Stimulated activated CD4-positive, alpha-beta T cell treated with anti-CD3 and anti-CD28 coated beads, Interleukin-1b, Interleukin-23, amount 100 ng/mL, for 1 hour (primary cell): Measurements from ENCODE around the gene CATSPER3.
"Not testable (repeated sequence)": the region's sequence is repeated elsewhere in the genome, so short reads cannot be mapped to it uniquely, and the experiment has no call there.

ENCODE experiments used
- DNase-seq, 2 donors: peaks; one replicate each; pipeline ENCODE4 v3.0.0-alpha.2; 2020; ENCODE audit warnings: low read depth in 2 of 2

CATSPER3 gene

DNA sequence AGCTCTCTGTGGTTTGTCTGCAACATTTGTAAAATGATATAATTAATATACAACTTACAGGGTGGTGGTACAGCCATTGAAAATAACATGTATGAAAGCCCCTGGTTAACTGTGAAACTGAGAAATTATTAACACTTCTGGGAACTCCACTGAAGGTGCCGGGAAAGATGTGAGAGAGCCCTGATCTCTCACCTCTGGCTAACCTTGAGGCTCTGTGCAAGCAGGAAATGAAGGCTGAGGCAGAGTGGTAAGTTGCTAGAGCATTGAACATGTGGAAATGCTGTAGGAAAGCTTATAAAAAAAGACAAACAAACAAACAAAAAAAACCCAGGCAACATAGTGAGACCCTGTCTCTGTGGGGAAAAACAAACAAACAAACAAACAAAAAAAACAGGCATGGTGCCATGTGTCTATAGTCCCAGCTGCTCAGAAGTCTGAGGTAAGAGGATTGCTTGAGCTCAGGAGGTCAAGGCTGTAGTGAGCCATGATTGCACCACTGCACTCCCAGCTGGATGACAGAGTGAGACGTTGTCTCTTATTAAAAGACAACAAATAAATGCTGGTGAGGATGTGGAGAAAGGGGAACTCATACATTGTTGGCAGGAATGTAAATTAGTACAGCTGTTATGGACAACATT, 7.5 kb downstream of the CATSPER3 start:
- no peak for DNase-seq

DNA sequence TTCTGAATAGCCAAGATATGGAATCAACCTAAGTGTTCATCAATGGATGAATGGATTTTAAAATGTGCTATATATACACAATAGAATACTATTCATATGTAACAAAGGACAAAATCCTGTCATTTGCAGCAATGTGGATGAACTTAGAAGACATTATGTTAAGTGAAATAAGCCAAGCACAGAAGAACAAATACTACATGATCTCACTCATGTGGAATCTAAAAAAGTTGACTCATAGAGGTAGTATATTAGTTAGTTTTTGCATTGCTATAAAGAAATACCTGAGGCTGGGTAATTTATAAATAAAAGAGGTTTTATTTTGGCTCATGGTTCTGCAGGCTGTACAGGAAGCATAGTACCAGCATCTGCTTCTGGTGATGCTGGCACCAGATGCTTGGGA, 8.1 kb downstream of the CATSPER3 start:
- DNase-seq, result no peak

DNA sequence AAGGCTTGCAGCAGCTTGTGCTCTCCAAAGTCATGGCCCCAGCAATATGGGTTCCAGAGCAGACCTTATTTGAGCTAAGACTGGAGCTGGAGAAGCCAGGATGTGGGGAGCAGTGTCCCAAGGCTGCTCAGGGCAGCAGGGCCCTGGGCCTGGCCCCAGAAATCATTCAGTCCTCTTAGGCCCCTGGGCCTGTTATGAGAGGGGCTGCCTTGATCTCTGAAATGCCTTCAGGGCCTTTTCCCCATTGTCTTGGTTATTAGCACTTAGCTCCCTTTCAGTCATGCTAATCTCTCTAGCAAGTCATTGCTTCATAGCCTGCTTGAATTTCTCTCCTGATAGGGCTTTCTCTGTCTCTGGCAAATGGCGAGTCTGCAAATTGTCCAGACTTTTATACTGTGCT, 9.1 kb downstream of the CATSPER3 start:
- DNase-seq, result no peak

DNA sequence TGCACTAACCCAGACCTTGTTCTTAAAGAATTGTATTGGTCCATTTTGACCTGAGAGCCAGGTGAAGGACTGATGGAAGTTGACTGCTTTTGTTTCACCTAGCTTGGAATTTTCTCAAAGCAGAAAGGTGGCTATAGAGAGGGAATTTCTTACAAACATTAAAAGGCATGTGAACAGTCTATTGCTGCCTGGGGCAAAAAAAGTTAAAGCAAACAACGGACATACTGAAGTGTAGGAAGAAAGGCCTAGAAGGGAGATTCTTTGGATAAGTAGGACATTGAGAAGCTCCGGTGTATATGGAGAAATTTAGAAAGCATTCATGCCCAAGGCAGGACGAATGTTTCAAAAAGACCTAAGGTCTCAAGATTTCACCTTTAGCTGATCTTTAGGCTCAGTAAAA, 11.7 kb downstream of the CATSPER3 start:
- DNase-seq, result no peak

DNA sequence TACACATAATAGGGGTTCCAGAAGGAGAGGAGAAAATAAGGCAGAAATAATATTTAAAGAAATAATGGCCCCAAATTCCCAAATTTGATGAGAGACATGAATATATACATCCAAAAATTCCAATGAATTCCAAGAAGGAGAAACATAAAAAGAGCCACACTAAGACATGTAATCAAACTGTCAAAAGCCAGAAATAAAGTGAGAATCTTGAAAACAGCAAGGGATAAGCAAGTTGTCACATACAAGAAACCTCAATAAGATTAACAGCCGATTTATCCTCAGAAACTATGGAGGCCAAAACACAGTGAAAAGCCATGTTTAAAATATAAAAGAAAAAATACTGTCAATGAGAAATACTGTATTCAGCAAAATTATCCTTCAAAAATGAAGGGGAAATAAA, 14.5 kb downstream of the CATSPER3 start:
- no peak for DNase-seq

DNA sequence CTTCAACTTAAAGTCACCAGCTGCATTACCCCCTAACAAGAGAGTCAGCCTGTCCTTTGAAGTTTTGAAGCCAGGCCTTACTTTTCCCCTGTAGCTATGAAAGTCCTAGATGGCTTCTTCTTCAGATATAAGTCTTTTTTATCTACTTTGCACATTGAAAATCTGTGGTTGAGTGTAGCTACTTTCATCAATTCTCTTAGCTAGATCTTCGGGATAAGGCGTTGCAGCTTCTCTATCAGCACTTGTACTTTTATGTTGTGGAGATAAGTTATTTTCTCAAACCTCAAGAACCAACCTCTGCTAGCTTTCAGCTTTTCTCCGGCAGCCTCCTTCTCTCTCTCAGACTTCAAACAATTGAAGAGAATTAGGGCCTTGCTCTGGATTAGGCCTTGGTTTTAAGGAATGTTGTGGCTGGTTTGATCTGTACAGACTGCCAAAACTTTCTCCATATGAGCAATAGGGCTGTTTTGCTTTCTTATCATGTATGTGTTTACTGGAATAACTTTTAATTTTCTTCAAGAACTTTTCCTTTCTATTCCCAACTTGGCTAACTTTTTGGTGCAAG, 21.6 kb downstream of the CATSPER3 start:
- no peak for DNase-seq

DNA sequence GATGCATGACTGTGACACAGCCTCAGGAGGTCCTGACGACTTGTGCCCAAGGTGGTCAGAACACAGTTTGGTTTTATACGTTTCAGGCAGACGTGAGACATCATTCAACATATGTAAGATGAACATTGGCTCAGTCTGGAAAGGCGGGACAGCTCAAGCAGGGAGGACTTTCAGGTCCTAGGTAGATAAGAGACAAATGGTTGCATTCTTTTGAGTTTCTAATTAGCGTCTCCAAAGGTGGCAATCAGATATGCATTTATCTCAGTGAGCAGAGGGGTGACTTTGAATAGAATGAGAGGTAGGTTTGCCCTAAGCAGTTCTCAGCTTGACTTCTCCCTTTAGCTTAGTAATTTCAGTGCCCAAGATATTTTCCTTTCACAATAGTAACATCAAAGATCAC, 22.5 kb downstream of the CATSPER3 start:
- DNase-seq, result not testable (repeated sequence)

DNA sequence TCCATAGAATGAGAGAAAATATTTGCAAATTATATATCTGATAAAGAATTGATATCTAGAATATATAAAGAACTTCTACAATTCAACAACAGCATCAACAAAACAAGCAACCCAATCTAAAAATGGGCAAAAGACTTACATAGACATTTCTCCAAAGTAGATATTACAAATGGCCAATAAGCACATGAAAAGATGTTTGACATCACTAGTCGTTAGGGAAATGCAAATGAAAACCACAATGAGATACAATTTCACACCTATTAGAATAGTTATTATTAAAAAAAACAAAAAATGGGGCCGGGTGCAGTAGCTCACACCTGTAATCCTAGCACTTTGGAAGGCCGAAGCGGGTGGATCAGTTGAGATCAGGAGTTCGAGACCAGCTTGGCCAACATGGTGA, 24.4 kb downstream of the CATSPER3 start:
- DNase-seq, result no peak

DNA sequence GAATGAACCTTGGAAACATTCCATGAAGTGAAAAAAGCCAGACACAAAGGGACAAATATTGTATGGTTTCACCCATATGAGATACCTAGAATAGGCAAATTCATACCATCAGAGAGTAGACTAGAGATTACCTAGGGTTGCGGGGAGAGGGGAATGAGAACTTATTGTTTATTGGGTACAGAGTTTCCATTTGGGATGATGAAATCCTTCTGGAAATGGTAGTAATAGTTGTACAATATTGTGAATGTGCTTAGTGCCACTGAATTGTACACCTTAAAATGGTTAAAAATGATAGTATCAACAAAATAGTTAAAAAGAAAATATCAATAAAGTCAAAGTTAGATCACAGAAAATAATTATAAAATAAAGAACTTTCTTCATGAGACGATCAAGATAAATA, 25.5 kb downstream of the CATSPER3 start:
- DNase-seq, result no peak

DNA sequence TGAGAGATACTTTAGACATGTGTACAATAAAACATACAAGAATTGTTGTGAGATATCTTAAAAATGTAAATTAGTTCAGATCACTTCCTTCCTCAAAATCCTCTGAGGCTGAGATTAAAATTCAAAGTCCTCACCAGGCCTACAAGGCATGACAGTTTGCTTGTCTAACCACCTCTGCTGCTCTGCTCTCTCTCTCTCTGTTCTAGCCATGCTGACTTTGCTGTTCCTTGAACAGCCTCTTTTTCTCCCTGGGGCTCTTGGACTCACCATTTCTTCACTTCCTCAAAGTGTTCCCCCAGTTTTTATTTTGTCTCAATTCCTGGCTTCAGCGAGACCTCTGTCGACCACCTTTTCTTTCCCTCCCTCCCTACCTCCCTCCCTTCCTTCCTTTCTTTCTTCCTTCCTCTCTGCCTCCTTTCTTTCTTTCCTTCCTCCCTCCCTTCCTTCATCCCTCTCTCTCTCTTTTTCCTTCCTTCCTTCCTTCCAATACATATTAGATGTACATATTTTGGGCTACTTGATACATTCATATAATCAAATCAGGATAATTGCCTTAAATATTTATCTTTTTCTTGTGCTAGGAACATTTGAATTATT, 27.0 kb downstream of the CATSPER3 start:
- DNase-seq, result no peak

DNA sequence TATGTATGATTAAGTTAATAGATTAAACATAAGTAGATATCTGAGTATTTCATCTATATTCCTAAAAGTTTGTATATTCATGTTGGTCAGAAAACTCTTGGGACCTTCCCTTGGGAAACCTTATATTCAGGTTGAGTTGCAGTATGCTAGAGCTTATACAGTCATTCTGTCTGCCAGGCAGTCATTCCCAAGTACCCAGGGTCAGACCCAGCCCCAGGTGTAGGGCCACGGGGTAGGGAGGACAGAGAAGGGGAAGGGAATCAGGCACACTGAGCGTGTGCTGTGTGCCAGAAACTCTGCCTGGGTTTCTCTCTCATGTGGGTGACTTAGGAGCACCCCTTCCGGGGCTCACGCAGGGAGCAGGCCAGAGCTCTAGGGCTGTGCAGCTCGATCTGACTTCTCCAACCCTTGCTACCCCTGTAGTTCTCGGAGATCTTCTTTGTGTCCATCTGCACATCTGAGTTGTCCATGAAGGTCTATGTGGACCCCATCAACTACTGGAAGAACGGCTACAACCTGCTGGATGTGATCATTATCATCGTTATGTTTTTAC, 28.2 kb downstream of the CATSPER3 start:
- DNase-seq, result no peak

DNA sequence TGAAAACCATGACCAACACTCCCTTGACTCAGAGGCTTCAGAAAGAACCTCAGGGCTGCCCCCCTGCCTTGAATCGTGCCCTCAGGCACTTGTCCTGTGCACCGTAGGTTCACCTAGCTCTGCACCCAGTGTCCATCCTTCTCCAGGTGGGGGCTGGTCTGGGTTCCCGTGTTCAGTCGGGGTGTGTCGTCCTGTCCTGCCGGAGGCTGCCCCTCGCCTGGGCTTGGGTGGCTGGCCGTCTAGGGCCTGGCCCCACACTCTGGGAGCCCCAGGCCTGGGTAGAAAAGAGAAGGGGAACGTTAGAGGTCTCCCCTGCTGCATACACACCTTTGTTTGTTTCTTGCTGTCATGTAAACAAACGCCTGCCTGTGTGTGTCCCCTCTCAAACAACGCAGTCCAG, 29.3 kb downstream of the CATSPER3 start:
- DNase-seq, result no peak

DNA sequence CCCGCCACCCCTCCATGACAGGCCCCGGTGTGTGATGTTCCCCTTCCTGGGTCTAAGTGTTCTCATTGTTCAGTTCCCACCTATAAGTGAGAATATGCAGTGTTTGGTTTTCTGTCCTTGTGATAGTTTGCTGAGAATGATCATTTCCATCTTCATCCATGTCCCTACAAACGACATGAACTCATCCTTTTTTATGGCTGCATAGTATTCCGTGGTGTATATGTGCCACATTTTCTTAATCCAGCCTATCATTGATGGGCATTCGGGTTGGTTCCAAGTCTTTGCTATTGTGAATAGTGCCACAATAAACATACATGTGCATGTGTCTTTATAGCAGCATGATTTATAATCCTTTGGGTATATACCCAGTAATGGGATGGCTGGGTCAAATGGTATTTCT, 30.4 kb downstream of the CATSPER3 start:
- not testable (repeated sequence) for DNase-seq

DNA sequence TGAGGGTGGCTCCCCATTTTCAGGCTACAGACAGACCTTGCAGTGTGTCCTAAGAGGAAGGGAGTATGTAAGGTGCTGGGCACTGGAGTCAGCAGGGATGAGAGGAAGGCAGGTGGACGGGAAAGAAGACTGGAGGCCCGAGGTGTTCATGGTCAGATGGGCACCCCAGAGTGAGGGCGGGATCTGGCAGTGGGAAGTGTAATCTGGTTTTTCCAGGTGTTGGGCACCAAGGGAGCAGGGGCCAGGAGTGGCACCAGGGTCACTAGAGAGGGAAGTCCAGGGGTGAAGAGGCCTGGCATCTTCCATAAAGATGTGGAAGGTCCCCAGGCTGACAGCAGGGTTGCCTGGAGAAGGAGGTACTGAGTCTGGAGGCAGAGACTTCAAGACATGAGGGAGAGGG, 36.7 kb downstream of the CATSPER3 start:
- no peak for DNase-seq

DNA sequence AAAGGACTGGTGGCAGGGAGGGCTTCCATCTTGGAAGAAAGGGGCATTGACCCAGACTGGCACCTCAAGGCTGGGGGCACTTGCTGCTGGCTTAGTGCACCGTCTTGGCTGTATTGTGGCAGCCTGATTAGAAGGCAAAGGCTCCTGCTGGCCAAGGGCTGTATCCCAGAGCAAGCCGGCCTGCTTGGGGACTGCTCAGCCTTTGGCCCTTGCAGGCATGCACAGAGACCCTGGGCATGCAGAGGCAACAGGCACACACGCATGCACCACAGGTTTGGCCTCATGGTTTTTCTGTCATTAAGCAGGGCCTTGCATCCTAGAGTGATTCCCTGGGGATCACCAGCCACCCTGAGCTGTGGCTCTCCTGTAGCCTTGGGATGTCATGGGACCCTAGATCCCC, 37.4 kb downstream of the CATSPER3 start:
- no peak for DNase-seq

DNA sequence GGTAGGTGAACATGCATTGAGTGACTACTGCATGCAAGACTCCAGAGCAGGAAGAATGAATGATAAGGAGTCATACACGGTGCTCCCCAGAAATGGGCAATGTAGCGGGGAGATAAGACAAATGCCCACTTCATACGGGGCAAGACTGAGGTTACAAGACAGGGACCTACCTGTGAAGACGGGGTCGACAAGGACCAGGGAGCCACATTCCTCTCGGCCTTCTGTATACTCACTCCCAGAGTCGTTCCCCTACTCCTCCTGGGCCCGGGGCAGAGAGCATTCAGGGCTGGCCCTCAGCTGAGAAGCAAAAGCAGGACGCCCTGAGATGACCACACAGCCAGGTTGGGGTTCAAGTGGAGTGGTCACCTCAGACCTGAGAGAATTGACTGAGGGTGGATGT, 39.6 kb downstream of the CATSPER3 start:
- DNase-seq, result no peak

DNA sequence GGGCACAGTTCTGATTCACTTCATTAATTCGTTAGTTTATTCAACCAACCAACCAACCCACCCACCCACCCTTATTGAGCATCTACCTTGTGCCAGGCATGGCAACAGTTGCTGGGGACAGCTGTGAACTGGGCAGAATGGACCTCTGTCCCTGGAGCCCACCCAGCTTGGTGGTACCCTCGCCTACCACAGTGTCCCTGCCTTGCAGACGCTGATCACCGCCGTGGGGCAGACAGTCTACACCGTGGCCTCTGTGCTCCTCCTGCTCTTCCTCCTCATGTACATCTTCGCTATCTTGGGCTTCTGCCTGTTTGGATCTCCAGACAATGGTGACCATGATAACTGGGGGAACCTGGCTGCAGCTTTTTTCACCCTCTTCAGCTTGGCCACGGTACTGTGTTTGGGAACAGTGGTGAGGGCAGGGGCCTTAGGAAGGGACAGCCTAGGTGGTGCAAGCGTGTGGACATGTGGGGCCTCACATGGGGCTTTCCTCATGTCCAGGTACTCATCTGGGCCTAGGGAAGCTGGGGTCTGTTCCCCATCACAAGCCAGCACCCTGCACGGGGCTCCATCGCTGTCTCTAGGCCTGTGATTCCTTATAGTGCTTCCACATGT, 40.1 kb downstream of the CATSPER3 start:
- DNase-seq, result no peak

DNA sequence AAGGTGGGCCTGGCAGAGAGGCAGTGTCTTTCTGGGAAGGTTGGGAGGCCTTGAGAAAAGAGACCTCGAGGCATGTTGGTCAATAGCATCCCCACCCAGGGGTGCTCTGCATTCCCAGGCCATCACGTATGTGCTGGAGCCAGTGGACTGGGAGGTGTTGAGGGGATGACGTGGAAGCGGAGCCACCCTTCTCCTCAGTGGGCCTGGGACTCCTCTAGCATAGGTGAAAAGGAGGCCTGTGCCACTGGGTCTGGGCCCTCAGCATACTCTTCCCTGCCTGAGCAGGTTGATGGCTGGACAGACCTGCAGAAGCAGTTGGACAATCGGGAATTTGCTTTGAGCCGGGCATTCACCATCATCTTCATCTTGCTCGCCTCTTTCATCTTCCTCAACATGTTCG, 40.8 kb downstream of the CATSPER3 start:
- DNase-seq, result no peak

DNA sequence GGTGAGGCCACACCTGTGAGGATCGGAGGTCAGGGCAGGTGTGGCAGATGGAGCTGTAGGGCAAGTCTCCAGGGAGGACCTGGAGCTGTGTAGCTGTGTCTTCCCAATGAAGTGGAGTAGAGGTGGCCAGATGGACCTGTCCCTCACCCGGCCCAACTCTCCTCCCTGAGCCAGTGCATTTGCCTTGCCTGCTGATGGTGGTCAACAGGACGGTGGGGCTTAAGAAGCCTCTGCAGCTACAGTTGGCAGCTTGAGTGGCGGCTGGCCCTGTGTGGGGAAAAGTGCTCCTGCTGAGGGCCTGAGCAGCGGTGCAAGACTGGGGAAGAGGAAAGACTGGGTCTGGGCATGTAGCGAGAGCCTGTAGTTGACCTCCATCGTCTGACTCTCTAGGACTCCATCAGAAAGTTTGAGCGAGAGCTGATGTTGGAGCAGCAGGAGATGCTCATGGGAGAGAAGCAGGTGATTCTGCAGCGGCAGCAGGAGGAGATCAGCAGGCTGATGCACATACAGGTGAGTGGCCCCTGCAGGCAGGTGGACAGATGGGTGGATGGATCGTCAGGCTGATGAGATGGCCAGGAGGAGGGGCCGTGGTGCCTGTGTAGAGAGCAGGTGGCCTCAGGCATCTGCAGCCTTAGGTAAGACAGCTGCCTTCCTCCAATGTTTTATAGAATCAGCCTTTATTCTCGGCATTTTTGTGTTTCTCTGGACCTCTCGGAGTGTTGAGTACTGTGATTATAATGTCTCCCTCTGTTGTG, 41.5 kb downstream of the CATSPER3 start:
- DNase-seq, result no peak

DNA sequence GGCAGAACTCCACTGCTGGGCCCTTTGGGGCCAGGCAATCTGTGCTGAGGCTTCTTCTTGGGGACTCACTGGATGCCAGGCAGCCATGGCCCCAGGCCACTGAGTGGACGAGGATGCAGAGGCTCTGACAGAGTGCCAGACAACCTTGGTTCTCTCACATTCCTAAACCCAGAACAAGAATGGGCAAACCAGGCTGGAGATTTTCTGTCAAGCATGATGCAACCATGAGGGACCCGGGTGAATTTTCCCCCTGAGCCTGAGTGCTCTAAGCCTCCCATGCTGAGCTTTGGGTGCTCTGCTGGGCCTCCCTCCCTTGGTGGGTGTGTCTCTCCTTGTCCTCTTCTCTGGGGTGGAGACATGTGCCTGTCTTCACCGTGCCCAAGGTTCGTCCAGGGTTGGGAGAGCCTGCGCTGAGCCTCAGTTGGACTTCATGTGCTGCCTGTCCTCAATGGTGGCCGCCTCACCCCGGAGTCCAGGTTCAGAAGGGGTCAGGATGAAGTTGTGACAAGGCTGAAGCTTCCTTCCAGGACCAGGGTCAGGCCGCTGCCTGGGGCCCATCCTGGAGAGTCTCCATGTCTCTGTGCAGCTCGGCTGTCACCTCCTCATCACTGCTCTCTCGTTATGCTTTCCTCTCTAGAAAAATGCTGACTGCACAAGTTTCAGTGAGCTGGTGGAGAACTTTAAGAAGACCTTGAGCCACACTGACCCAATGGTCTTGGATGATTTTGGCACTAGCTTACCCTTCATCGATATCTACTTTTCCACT, 42.2 kb downstream of the CATSPER3 start:
- no peak for DNase-seq
